Measurements from ENCODE around the gene LIME1. TPM values are rescaled to one million over a fixed set of nuclear protein-coding genes. Genes with fewer than 3 reads are reported as not detected.

The LIME1 gene
- total RNA-seq, 1 experiment from 2014 or later: 27.4 TPM

- no peak for TF ChIP-seq CTCF (IDR thresholded peaks at IDR 0.05 in 2 of 3, conservative IDR thresholded peaks at IDR 0.05 in 1 of 3; ENCODE audit: borderline replicate concordance in 1 of 3, insufficient read depth in 1 of 3, low read depth in 2 of 3, low read length in 2 of 3)
Measured at GRCh38 chr20:63732118-63733095, 4.1 kb upstream of the LIME1 start (continued).

- Histone ChIP-seq H3K9ac (ENCODE audit: low read length) (no peak overlapping the region), H2AFZ (ENCODE audit: low read depth, low read length, poor library complexity, severe bottlenecking) (no peak overlapping the region), H3K36me3 (ENCODE audit: control insufficient read depth in 1 of 2, insufficient read depth in 2 of 2, low read length in 2 of 2) (peaks cover 0 to 16% of the 10 kb centered on the region in 2 experiments; a peak in 2 of 4 replicates), H3K4me1 (ENCODE audit: control insufficient read depth in 1 of 2, insufficient read depth in 2 of 2, low read length in 2 of 2) (peaks cover 10 to 24% of the 10 kb centered on the region in 2 experiments; a peak in 3 of 4 replicates), H3K27ac (ENCODE audit: low read depth, low read length) (no peak overlapping the region), H3K4me2 (ENCODE audit: low read length) (no peak overlapping the region), H3K9me3 (ENCODE audit: control insufficient read depth in 1 of 2, insufficient read depth in 1 of 2, low read depth in 1 of 2, low read length in 2 of 2) (no peaks in the 10 kb centered on the region), H3K79me2 (ENCODE audit: insufficient read depth, low read length) (peaks cover 56% of the 10 kb centered on the region), H3K27me3 (ENCODE audit: insufficient read depth, low read length) (no peaks in the 10 kb centered on the region), H3K4me3 (replicated peaks in 1 of 2; ENCODE audit: low read depth in 1 of 2, low read length in 2 of 2) (no peak overlapping the region), H4K20me1 (ENCODE audit: insufficient read depth) (no peaks in the 10 kb centered on the region), H3K9me2 (ENCODE audit: insufficient read depth) (no peaks in the 10 kb centered on the region)
- intact Hi-C loops (cut with micrococcal nuclease): loop anchor here (10.0 kb wide), 1 partner anchor 132 kb away; the partner anchor contains the start of genes ABHD16B and TPD52L2
- ATAC-seq (no peak), DNase-seq (ENCODE audit: low read depth, low spot score) (no peak)
- ChIA-PET CTCF (no interaction called here), RAD21 (ENCODE audit: low non-redundant PET in 1 of 2, low total read pairs in 2 of 2, uncharacterized antibody in 2 of 2, unreplicated experiment in 2 of 2) (no interaction called here), POLR2A (no interaction called here)
- no peak for TF ChIP-seq POLR2A (IDR thresholded peaks at IDR 0.05; ENCODE audit: borderline replicate concordance, extremely low read depth, insufficient read depth, insufficient read length)
- TF ChIP-seq EZH2phosphoT487 (IDR thresholded peaks at IDR 0.05; ENCODE audit: borderline replicate concordance): no peak
- no peak for TF ChIP-seq POLR2AphosphoS5 (IDR thresholded peaks at IDR 0.05; ENCODE audit: low read depth, low read length)
- no peak for TF ChIP-seq MAX (IDR thresholded peaks at IDR 0.05)
- TF ChIP-seq REST (IDR thresholded peaks at IDR 0.05; ENCODE audit: low read depth): no peak
- no peak for TF ChIP-seq TCF7L2 (IDR thresholded peaks at IDR 0.05; ENCODE audit: borderline replicate concordance, extremely low read depth, insufficient read depth, insufficient read length)
- TF ChIP-seq SIN3A (IDR thresholded peaks at IDR 0.05; ENCODE audit: low read depth): no peak
- no peak for TF ChIP-seq ZBTB33 (IDR thresholded peaks at IDR 0.05; ENCODE audit: extremely low read depth, insufficient replicate concordance, low read length)
- TF ChIP-seq SP1 (IDR thresholded peaks at IDR 0.05; ENCODE audit: low read depth): no peak
- no peak for TF ChIP-seq ELF1 (IDR thresholded peaks at IDR 0.05; ENCODE audit: borderline replicate concordance, low read depth)
- TF ChIP-seq JUND (IDR thresholded peaks at IDR 0.05): no peak
- no peak for TF ChIP-seq RAD21 (IDR thresholded peaks at IDR 0.05; ENCODE audit: low read depth)
- no peak for TF ChIP-seq FOSL1 (IDR thresholded peaks at IDR 0.05; ENCODE audit: low read depth)
- no peak for TF ChIP-seq SRF (IDR thresholded peaks at IDR 0.05; ENCODE audit: low read depth)
- no TSS peak for BruUV-seq (replicated peaks)
Measured at GRCh38 chr20:63733117-63733516, 3.3 kb upstream of the LIME1 start.
